Transverse colon (tissue), 4 donors: ENCODE data around the gene CHN1. TPM values are rescaled to one million over a fixed set of nuclear protein-coding genes. Genes with fewer than 3 reads are reported as not detected.

Source experiments
- DNase-seq: peaks from one replicate; pipeline ENCODE4 v3.0.0-alpha.2; 2019
- H3K27ac ChIP-seq, 4 donors: fragments of 200-600 bp; sonication (generic); 2 replicates each; pipeline ENCODE4 v1.5.1; 2016 to 2018; ENCODE audit warnings: inconsistent platforms in 4 of 4
- H3K27me3 ChIP-seq: fragments of 200-600 bp; sonication (generic); 2 replicates; pipeline ENCODE4 v1.5.1; 2017; ENCODE audit warnings: inconsistent platforms
- H3K36me3 ChIP-seq, 4 donors: fragments of 200-600 bp; sonication (generic); 2 replicates each; pipeline ENCODE4 v1.5.1; 2017 to 2019; ENCODE audit warnings: inconsistent platforms in 4 of 4
- H3K4me1 ChIP-seq, 4 donors: fragments of 200-600 bp; sonication (generic); 2 replicates each; pipeline ENCODE4 v1.5.1; 2017 to 2020; ENCODE audit warnings: inconsistent platforms in 4 of 4
- H3K4me3 ChIP-seq, 4 donors: fragments of 200-600 bp; sonication (generic); 1 replicate in 1 of 4; 2 replicates in 3 of 4; pipeline versions ENCODE4 v1.5.1 to v1.6.1; 2017 to 2019; ENCODE audit warnings: inconsistent platforms in 4 of 4
- H3K9me3 ChIP-seq, 2 donors: fragments of 200-600 bp; sonication (generic); 2 replicates each; pipeline ENCODE4 v1.5.1; 2017 to 2019; ENCODE audit warnings: inconsistent platforms in 2 of 2
- EP300 ChIP-seq: sonication (generic); formaldehyde crosslinking; IDR thresholded peaks from one replicate; pipeline ENCODE4 v1.6.1; 2017; ENCODE audit warnings: antibody characterized with exemption, low read depth
- POLR2A ChIP-seq: fragments of 450-650 bp; IDR thresholded peaks from one replicate; pipeline ENCODE4 v1.6.1; 2016; ENCODE audit warnings: antibody characterized with exemption, mild to moderate bottlenecking, moderate library complexity
- POLR2AphosphoS5 ChIP-seq, 3 donors: sonication (generic); formaldehyde crosslinking; IDR thresholded peaks; one replicate each; pipeline ENCODE4 v1.6.1; 2016; ENCODE audit warnings: antibody characterized with exemption in 3 of 3
- WGBS, 2 donors: methylation state at CpG; one replicate each; pipeline ENCODE4 v1.1.5; 2018; ENCODE audit warnings: low coverage in 1 of 2; 5-methylcytosine and 5-hydroxymethylcytosine counted together
- in situ Hi-C, 4 donors: fragments of 200-750 bp; cut with MboI; loops; one replicate each; pipeline versions ENCODE4 v1.15.0 to v1.15.1; 2017; ENCODE audit warnings: low sequenced_read_pairs in 3 of 4, low pct_ligation_motif_present in 1 of 4, low pct_unique_long_range_greater_than_20kb in 1 of 4
- intact Hi-C: fragments of 100-400 bp; cut with DNase I; formaldehyde crosslinking; loops from one replicate; pipeline ENCODE4 v1.15.1; 2023; ENCODE audit warnings: low total_unique reads
- total RNA-seq, 4 donors: library from RNA; depleted of rRNA; stranded (reverse); fragments of >200 nt; gene quantifications; one replicate each; pipeline ENCODE4 v1.1.0, GENCODE V29; 2016
- TF ChIP-seq, protein P1 (sequence below), 5 experiments: fragments of 200-600 bp in 3 of 5; fragments of 450-650 bp in 2 of 5; sonication (generic) in 3 of 5; IDR thresholded peaks; 1 replicate in 2 of 5; 2 replicates in 3 of 5; pipeline ENCODE4 v1.5.1; 2016 to 2017; ENCODE audit warnings: antibody characterized with exemption in 5 of 5, inconsistent platforms in 3 of 5, mild to moderate bottlenecking in 2 of 5, moderate library complexity in 1 of 5

The CHN1 gene
- total RNA-seq, 4 donors from 2014 or later: 1.6 to 3.2 (median 3.0) TPM; not detected in 1

DNA sequence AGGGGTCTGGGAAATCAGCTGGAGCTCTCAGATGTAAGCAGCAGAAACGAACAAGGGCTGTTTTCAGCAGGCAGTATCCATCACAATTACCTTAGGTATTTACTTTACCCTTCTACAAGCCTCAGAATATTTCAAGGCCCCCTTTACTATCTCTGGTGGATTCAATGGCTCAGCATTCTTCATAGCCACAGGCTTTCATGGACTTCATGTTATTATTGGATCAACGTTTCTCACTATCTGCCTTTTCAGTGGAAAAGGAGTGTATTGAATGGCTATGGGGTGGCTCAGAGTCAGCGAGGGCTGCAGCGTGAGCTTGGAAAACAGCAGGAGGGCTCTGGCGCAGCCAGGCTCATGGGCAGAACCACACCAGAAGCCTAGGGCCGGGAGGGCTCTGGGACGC is 224.3 kb downstream of the CHN1 start:
- 76 to 92% methylated on average over 2 to 7 of the region's 7 CpGs for WGBS, 2 donors
- in situ Hi-C loops: no loop called here
- Histone ChIP-seq H3K27ac (no peak overlapping the region), H3K27me3 (no peaks in the 10 kb centered on the region), H3K36me3 (no peaks in the 10 kb centered on the region), H3K4me3 (no peak overlapping the region), H3K9me3 (no peaks in the 10 kb centered on the region), H3K4me1 (peaks cover 0 to 3% (median 0%) of the 10 kb centered on the region in 4 donors)
- DNase-seq: no peak
- intact Hi-C loops: no loop called here
- TF ChIP-seq EP300: no peak
- TF ChIP-seq, protein P1, sequence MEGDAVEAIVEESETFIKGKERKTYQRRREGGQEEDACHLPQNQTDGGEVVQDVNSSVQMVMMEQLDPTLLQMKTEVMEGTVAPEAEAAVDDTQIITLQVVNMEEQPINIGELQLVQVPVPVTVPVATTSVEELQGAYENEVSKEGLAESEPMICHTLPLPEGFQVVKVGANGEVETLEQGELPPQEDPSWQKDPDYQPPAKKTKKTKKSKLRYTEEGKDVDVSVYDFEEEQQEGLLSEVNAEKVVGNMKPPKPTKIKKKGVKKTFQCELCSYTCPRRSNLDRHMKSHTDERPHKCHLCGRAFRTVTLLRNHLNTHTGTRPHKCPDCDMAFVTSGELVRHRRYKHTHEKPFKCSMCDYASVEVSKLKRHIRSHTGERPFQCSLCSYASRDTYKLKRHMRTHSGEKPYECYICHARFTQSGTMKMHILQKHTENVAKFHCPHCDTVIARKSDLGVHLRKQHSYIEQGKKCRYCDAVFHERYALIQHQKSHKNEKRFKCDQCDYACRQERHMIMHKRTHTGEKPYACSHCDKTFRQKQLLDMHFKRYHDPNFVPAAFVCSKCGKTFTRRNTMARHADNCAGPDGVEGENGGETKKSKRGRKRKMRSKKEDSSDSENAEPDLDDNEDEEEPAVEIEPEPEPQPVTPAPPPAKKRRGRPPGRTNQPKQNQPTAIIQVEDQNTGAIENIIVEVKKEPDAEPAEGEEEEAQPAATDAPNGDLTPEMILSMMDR (IDR thresholded peaks at IDR 0.05): no peak
- no peak for TF ChIP-seq POLR2A
- no peak for TF ChIP-seq POLR2AphosphoS5 (IDR thresholded peaks at IDR 0.05)

DNA sequence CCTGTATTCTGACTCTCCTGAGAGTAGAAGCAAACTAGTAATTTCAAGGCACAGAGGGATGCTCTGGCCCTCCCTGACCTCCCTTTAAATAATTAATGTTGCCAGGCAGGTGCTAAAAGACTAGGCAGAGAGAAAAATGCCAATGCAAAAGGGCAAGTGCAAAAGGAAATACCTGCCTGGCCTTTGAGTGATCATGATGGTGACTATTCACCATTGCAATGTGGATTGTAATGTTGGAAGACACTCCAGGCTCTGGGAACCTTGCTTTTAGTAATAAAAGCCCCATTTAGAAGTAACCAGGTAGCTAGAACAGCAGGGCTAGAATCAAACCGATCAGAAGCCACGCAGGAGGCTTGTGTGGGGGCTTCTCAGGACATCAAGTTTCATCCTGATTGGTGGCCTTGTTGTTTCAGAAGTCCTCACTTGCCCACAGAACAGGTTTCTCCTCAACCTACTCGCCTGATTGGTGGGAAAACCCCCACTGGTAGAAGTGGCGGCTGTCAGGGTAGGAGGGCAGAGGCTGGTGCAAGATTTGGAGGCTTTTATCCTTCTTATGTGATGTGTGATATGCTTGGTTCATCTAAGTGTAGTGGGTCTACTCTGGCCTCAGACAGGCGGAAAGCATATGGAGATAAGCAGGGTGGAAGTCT is 224.9 kb downstream of the CHN1 start:
- no peaks in the 10 kb centered on the region for H3K27me3 ChIP-seq
- no peak overlapping the region for H3K27ac ChIP-seq
- no peak for DNase-seq
- in situ Hi-C loops (no loop called here), intact Hi-C loops (no loop called here)
- no peak overlapping the region for H3K4me3 ChIP-seq
- TF ChIP-seq POLR2AphosphoS5 (IDR thresholded peaks at IDR 0.05): no peak
- TF ChIP-seq POLR2A: no peak
- TF ChIP-seq EP300: no peak
- TF ChIP-seq, protein P1 (IDR thresholded peaks at IDR 0.05): no peak
- peaks cover 0 to 3% (median 0%) of the 10 kb centered on the region in 4 donors for H3K4me1 ChIP-seq
- H3K9me3 ChIP-seq: no peaks in the 10 kb centered on the region
- WGBS, 2 donors: 83 to 92% methylated on average over 1 to 5 of the region's 5 CpGs
- H3K36me3 ChIP-seq: no peaks in the 10 kb centered on the region

DNA sequence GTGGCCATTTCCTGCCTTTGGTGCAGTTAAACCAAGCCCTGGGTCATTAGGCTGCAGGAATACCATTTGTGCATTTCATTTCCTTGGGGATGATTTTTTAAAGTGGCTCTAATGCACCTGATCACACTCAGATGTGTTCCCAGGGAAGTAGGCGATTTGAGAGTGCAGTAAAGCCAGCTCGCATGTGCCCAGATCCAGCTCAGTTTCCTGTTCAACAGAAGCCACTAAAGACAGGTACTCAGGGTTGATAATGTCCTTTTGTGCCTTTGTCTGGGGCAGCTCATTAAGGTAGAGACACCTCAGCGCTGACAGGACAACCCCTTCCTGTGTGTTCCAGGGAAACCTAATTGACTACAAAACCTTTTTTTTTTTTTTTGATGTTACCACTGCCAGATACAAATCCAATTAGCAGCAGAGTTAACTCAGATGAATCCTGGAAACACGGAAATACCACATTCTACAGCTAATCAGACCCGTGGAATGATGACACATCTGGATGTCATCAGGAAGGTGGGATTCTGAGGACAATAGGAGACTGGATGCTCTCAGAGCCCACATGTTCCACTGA is 225.7 kb downstream of the CHN1 start:
- H3K9me3 ChIP-seq: no peaks in the 10 kb centered on the region
- in situ Hi-C loops (loop anchor here (10.0 kb wide), 2 partner anchors 205 to 215 kb away; no protein-coding TSS in a partner anchor), intact Hi-C loops (no loop called here)
- H3K4me3 ChIP-seq: no peak overlapping the region
- TF ChIP-seq POLR2A: no peak
- H3K27ac ChIP-seq: no peak overlapping the region
- 82 to 89% methylated on average over 3 to 5 of the region's 5 CpGs for WGBS, 2 donors
- H3K36me3 ChIP-seq: no peaks in the 10 kb centered on the region
- peaks cover 0 to 3% (median 0%) of the 10 kb centered on the region in 4 donors for H3K4me1 ChIP-seq
- H3K27me3 ChIP-seq: no peaks in the 10 kb centered on the region
- no peak for DNase-seq

DNA sequence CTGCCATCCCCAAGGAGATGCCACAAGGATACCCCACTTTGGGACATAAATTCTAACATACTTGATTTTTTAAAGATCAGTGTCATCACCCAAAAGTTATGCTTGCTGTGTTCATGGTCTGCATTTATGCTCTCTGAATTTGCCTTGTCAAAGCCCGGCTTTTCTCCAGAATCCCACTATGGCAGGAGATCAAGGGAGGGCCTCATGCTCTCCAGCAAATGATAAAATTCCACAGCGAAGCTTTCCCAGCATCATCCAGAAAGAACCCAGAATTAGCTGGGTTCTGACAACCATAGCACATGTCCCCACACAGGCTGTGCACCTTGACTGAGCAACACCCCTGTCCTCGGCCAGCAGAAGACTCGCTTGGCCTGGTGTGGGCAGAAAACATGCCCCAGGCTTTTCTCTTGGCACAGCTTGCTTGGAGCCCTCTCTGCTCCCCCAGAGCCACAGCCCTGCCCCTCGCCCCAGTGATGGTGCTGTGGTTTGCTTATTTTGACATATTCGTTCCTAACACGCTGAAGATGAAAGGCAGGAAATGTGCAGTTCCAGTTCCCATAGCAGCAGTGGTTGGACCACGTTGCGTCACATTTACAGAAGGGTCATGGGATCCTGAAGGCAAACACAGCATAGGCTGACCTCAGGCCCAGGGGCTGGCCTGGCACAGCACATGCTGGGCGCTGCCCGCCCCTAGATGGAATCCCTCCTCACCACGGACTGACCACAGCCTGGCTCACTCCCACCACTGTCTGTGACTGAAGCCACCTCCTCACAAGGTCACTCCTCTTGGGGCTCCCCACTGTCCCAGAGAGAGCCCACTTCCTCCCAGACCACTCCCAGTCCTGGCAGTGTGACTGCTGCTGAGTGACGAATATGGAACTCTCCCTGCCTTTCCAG is 226.8 kb downstream of the CHN1 start:
- Histone ChIP-seq H3K36me3 (no peaks in the 10 kb centered on the region), H3K9me3 (no peaks in the 10 kb centered on the region), H3K4me1 (peaks cover 0 to 3% (median 0%) of the 10 kb centered on the region in 4 donors), H3K27ac (no peak overlapping the region), H3K27me3 (no peaks in the 10 kb centered on the region), H3K4me3 (no peak overlapping the region)
- no peak for TF ChIP-seq POLR2A
- no peak for TF ChIP-seq POLR2AphosphoS5 (IDR thresholded peaks at IDR 0.05)
- TF ChIP-seq, protein P1 (IDR thresholded peaks at IDR 0.05): no peak
- TF ChIP-seq EP300: no peak
- in situ Hi-C loops (loop anchor here (10.0 kb wide), 2 partner anchors 206 to 216 kb away; no protein-coding TSS in a partner anchor), intact Hi-C loops (no loop called here)
- 60 to 68% methylated on average over 3 to 13 of the region's 13 CpGs for WGBS, 2 donors
- peak; percentile 48 for DNase-seq
